IMR-90 (cell line): Measurements from ENCODE around the gene F12. TPM values are rescaled to one million over a fixed set of nuclear protein-coding genes. Genes with fewer than 3 reads are reported as not detected.

Experiments
- ATAC-seq: fragments of 200-7000 bp; cut with Tn5 transposase; 2 replicates; pipeline ENCODE4 v1.9.1; 2020; ENCODE audit warnings: low read depth, mild to moderate bottlenecking, moderate library complexity
- BruUV-seq: library from RNA; stranded (reverse); fragments of 400-500 nt; replicated peaks from 2 replicates; lab custom pipeline; 2021; lab: Mats Ljungman, UMichigan
- CTCF ChIA-PET: fragments of 300-600 bp; formaldehyde crosslinking; extraction: SDS; loops from one replicate; lab custom pipeline; 2021; ENCODE audit warnings: antibody characterized with exemption; lab: Yijun Ruan, JAX
- POLR2A ChIA-PET: fragments of 300-600 bp; sonication (Branson Sonifier 250); formaldehyde crosslinking; loops from one replicate; lab custom pipeline; 2022; ENCODE audit warnings: antibody characterized with exemption; ENCODE audit not compliant: unreplicated experiment; lab: Charles Lee
- DNase-seq: peaks from one replicate; pipeline ENCODE4 v3.0.0; 2013
- H2AFZ ChIP-seq: replicated peaks from 2 replicates; pipeline ENCODE3; 2013; ENCODE audit warnings: low read length, mild to moderate bottlenecking; ENCODE audit not compliant: poor library complexity
- H2AK5ac ChIP-seq: 2 replicates; pipeline ENCODE4 v1.6.1; 2013; ENCODE audit warnings: low read depth, low read length, inconsistent platforms
- H2AK9ac ChIP-seq: replicated peaks from 2 replicates; pipeline ENCODE3; 2013; ENCODE audit warnings: mild to moderate bottlenecking, low read depth, low read length, moderate library complexity; ENCODE audit not compliant: poor library complexity
- H2BK120ac ChIP-seq: 2 replicates; pipeline ENCODE4 v1.6.1; 2013; ENCODE audit warnings: low read depth, low read length, inconsistent platforms
- H2BK15ac ChIP-seq: 3 replicates; pipeline ENCODE4 v1.6.1; 2013; ENCODE audit warnings: low read depth, low read length, inconsistent platforms
- H2BK20ac ChIP-seq: 2 replicates; pipeline ENCODE4 v1.6.1; 2013; ENCODE audit warnings: low read depth, mild to moderate bottlenecking, inconsistent platforms, low read length, moderate library complexity
- H2BK5ac ChIP-seq: 2 replicates; pipeline ENCODE4 v1.6.1; 2013; ENCODE audit warnings: mild to moderate bottlenecking, low read depth, low read length, inconsistent platforms; ENCODE audit not compliant: poor library complexity, severe bottlenecking
- H3K14ac ChIP-seq: replicated peaks from 2 replicates; pipeline ENCODE4 v1.6.1; 2013; ENCODE audit warnings: low read depth, low read length, inconsistent platforms
- H3K18ac ChIP-seq: 2 replicates; pipeline ENCODE4 v1.6.1; 2013; ENCODE audit warnings: low read depth, low read length, control low read depth
- H3K23ac ChIP-seq: 2 replicates; pipeline ENCODE4 v1.6.1; 2013; ENCODE audit warnings: low read depth, low read length, inconsistent platforms
- H3K27ac ChIP-seq: 2 replicates; pipeline ENCODE4 v1.5.1; 2013; ENCODE audit warnings: mild to moderate bottlenecking, control low read depth, low read length; ENCODE audit not compliant: insufficient read depth
- H3K27me3 ChIP-seq: 2 replicates; pipeline ENCODE4 v1.6.1; 2013; ENCODE audit warnings: low read length; ENCODE audit not compliant: control insufficient read depth, insufficient read depth
- H3K36me3 ChIP-seq: 2 replicates; pipeline ENCODE4 v1.6.1; 2013; ENCODE audit warnings: low read length, mixed read lengths; ENCODE audit not compliant: control insufficient read depth, insufficient read depth
- H3K4ac ChIP-seq: 2 replicates; pipeline ENCODE4 v1.6.1; 2013; ENCODE audit warnings: low read depth, low read length, inconsistent platforms
- H3K4me1 ChIP-seq: 2 replicates; pipeline ENCODE4 v1.6.1; 2013; ENCODE audit warnings: low read length, mixed read lengths; ENCODE audit not compliant: control insufficient read depth, insufficient read depth
- H3K4me2 ChIP-seq: 2 replicates; pipeline ENCODE4 v1.6.1; 2013; ENCODE audit warnings: low read depth, mild to moderate bottlenecking, control low read depth, low read length, moderate library complexity
- H3K4me3 ChIP-seq: 2 replicates; pipeline ENCODE4 v1.5.1; 2013; ENCODE audit warnings: low read depth, mild to moderate bottlenecking, control low read depth, low read length, moderate library complexity; ENCODE audit not compliant: insufficient read depth
- H3K56ac ChIP-seq: 2 replicates; pipeline ENCODE4 v1.6.1; 2013; ENCODE audit warnings: low read length, inconsistent platforms; ENCODE audit not compliant: insufficient read depth; ENCODE audit errors: extremely low read depth
- H3K79me1 ChIP-seq, 2 experiments: 2 replicates each; pipeline ENCODE4 v1.6.1; 2013; ENCODE audit warnings: low read length in 2 of 2, inconsistent platforms in 1 of 2, low read depth in 1 of 2
- H3K9ac ChIP-seq: 2 replicates; pipeline ENCODE4 v1.6.1; 2013; ENCODE audit warnings: low read depth, low read length, control low read depth
- H3K9me1 ChIP-seq: 2 replicates; pipeline ENCODE4 v1.6.1; 2013; ENCODE audit warnings: low read length, inconsistent platforms; ENCODE audit not compliant: insufficient read depth
- H3K9me3 ChIP-seq: 2 replicates; pipeline ENCODE4 v1.6.1; 2013; ENCODE audit warnings: low read length; ENCODE audit not compliant: control insufficient read depth, insufficient read depth
- H4K20me1 ChIP-seq: 2 replicates; pipeline ENCODE4 v1.6.1; 2013; ENCODE audit warnings: low read length, inconsistent platforms; ENCODE audit not compliant: insufficient read depth
- H4K5ac ChIP-seq: 2 replicates; pipeline ENCODE4 v1.6.1; 2013; ENCODE audit warnings: mild to moderate bottlenecking, low read depth, low read length, control low read depth
- H4K8ac ChIP-seq, 2 experiments: 2 replicates each; pipeline ENCODE4 v1.6.1; 2013; ENCODE audit warnings: low read depth in 2 of 2, low read length in 2 of 2, control low read depth in 1 of 2, inconsistent platforms in 1 of 2
- H4K91ac ChIP-seq: 2 replicates; pipeline ENCODE4 v1.6.1; 2013; ENCODE audit warnings: low read depth, low read length, inconsistent platforms; ENCODE audit not compliant: insufficient read depth
- BHLHE40 ChIP-seq: fragments of 150-350 bp; IDR thresholded peaks from 2 replicates; pipeline ENCODE4 v1.6.1; 2016; ENCODE audit warnings: mild to moderate bottlenecking, low read depth, low read length
- CEBPB ChIP-seq: IDR thresholded peaks from 2 replicates; pipeline ENCODE4 v1.6.1; 2012; ENCODE audit warnings: low read depth, low read length, improper control_type of control experiment
- CHD1 ChIP-seq: IDR thresholded peaks from 2 replicates; pipeline ENCODE4 v1.6.1; 2012; ENCODE audit warnings: low read depth, low read length, improper control_type of control experiment
- ELK1 ChIP-seq: fragments of 150-350 bp; IDR thresholded peaks from 2 replicates; pipeline ENCODE4 v1.6.1; 2016; ENCODE audit warnings: low read depth, mild to moderate bottlenecking, low read length, moderate library complexity, borderline replicate concordance
- FOS ChIP-seq: fragments of 150-350 bp; IDR thresholded peaks from 2 replicates; pipeline ENCODE4 v1.6.1; 2016; ENCODE audit warnings: low read depth, low read length
- MAFK ChIP-seq: IDR thresholded peaks from 2 replicates; pipeline ENCODE4 v1.6.1; 2012; ENCODE audit warnings: low read depth, low read length, improper control_type of control experiment
- MAZ ChIP-seq: IDR thresholded peaks from 2 replicates; pipeline ENCODE4 v1.6.1; 2012; ENCODE audit warnings: low read depth, mild to moderate bottlenecking, low read length, improper control_type of control experiment, moderate library complexity, borderline replicate concordance
- MXI1 ChIP-seq: IDR thresholded peaks from 2 replicates; pipeline ENCODE4 v1.6.1; 2012; ENCODE audit warnings: low read depth, mild to moderate bottlenecking, low read length, moderate library complexity, borderline replicate concordance
- NFE2L2 ChIP-seq: fragments of 150-350 bp; IDR thresholded peaks from 2 replicates; pipeline ENCODE4 v1.6.1; 2016; ENCODE audit warnings: low read depth, mild to moderate bottlenecking, low read length
- POLR2A ChIP-seq: IDR thresholded peaks from 2 replicates; pipeline ENCODE4 v1.6.1; 2012; ENCODE audit warnings: mild to moderate bottlenecking, low read depth, low read length
- RAD21 ChIP-seq: IDR thresholded peaks from 2 replicates; pipeline ENCODE4 v1.6.1; 2012; ENCODE audit warnings: low read length, improper control_type of control experiment
- RCOR1 ChIP-seq: IDR thresholded peaks from 2 replicates; pipeline ENCODE4 v1.6.1; 2012; ENCODE audit warnings: mild to moderate bottlenecking, low read length, improper control_type of control experiment; ENCODE audit not compliant: insufficient replicate concordance
- RFX5 ChIP-seq: IDR thresholded peaks from 2 replicates; pipeline ENCODE4 v1.8.0; 2012; ENCODE audit warnings: low read depth, mild to moderate bottlenecking, low read length, moderate library complexity
- SMC3 ChIP-seq: fragments of 150-350 bp; IDR thresholded peaks from 2 replicates; pipeline ENCODE4 v1.6.1; 2016; ENCODE audit warnings: low read depth, mild to moderate bottlenecking, antibody characterized with exemption, low read length, moderate library complexity
- USF2 ChIP-seq: fragments of 150-350 bp; IDR thresholded peaks from 2 replicates; pipeline ENCODE4 v1.6.1; 2017; ENCODE audit warnings: mild to moderate bottlenecking, antibody characterized with exemption, low read length, low read depth
- WGBS, 2 experiments: methylation state at CpG; one replicate each; pipeline versions ENCODE4 v1.1.5 to v1.1.7; 2013; ENCODE audit warnings: missing lambda C conversion rate in 2 of 2; ENCODE audit not compliant: insufficient read length in 1 of 2; ENCODE audit errors: extremely low coverage in 2 of 2; 5-methylcytosine and 5-hydroxymethylcytosine counted together
- dilution Hi-C: fragments of 300-500 bp; cut with HindIII; formaldehyde crosslinking; loops from one replicate; pipeline ENCODE4 v1.14.3; 2018; ENCODE audit warnings: low sequenced_read_pairs; ENCODE audit not compliant: unreplicated experiment
- in situ Hi-C: fragments of 300-500 bp; cut with MboI; formaldehyde crosslinking; loops from 3 replicates; pipeline ENCODE4 v1.14.3; 2019; ENCODE audit warnings: low sequenced_read_pairs, inconsistent platforms, mixed read lengths
- intact Hi-C: fragments of 100-400 bp; cut with micrococcal nuclease; formaldehyde crosslinking; loops from 2 replicates; pipeline ENCODE4 v1.10.0; 2022
- polyA plus RNA-seq, 3 experiments: library from polyadenylated mRNA; depleted of rRNA; stranded (reverse); fragments of >200 nt; gene quantifications; 2 replicates each; pipeline ENCODE4 v1.2.3, GENCODE V29; 2012; ENCODE audit warnings: low replicate concordance in 1 of 3
- total RNA-seq: library from RNA; depleted of rRNA; stranded (reverse); fragments of >200 nt; gene quantifications from 2 replicates; pipeline ENCODE4 v1.2.3, GENCODE V29; 2012

Gene F12
- total and polyA plus RNA-seq, 2 of the 4 experiments (the other 2 are of a cell fraction), result 0.36 to 1.2 TPM

DNA sequence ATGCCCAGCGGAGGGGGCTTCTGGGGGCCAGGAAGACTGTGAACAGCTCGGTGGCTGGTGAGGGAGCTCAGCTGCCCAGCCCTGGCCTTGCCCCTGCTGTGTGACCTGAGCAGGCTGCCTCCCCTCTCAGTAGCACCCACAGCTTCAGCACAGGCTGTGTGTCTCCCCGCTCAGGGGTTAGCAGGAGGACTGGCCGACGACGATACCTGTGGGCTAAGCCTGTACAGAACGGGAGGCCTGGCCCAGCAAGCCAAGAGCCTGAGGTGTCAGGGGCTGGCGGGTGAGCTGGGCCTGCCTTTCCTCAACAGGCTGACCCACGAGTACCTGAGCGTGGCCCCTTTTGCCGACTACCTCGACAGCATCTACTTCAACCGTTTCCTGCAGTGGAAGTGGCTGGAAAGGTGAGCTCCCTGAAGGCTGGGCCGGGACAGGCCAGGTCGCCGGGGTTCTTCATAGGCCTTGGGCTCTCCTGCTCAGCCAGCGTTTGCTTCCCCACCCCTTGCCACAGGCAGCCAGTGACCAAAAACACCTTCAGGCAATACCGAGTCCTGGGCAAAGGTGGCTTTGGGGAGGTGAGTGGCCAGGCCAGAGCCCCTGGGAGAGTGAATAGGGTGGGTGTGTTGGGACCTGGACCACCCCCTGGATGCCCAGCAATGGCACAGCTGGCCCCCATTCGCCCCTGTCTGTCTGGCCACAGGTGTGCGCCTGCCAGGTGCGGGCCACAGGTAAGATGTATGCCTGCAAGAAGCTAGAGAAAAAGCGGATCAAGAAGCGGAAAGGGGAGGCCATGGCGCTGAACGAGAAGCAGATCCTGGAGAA, 23.7 kb upstream of the F12 start:
- Histone ChIP-seq H3K4me2 (no peak overlapping the region), H3K79me1 (peaks cover 5 to 31% of the 10 kb centered on the region in 2 experiments; a peak in 3 of 4 replicates), H2AFZ (no peak overlapping the region), H2AK9ac (no peak overlapping the region), H3K4me3 (no peak overlapping the region), H3K18ac (no peak overlapping the region), H2BK15ac (no peak overlapping the region), H2BK20ac (no peak overlapping the region), H3K23ac (no peak overlapping the region), H3K9me1 (peaks cover 8% of the 10 kb centered on the region), H3K9me3 (no peaks in the 10 kb centered on the region), H3K4me1 (peaks cover under 1% of the 10 kb centered on the region; the same call in 1 of the 2 replicates), H4K20me1 (peaks cover 22% of the 10 kb centered on the region; the same call in 1 of the 2 replicates), H3K27me3 (no peaks in the 10 kb centered on the region), H3K56ac (no peak overlapping the region), H4K5ac (no peak overlapping the region), H2BK5ac (no peak overlapping the region), H3K27ac (no peak overlapping the region), H2BK120ac (no peak overlapping the region), H4K91ac (no peak overlapping the region), H2AK5ac (no peak overlapping the region), H3K36me3 (peaks cover 48% of the 10 kb centered on the region), H3K9ac (no peak overlapping the region), H3K14ac (no peak overlapping the region), H4K8ac (no peak overlapping the region), H3K4ac (no peak overlapping the region)
- intact Hi-C loops (no loop called here), dilution Hi-C loops (no loop called here), in situ Hi-C loops (no loop called here)
- ATAC-seq, result no peak
- no peak for DNase-seq
- no TSS peak for BruUV-seq
- ChIA-PET POLR2A (no interaction called here), CTCF (no interaction called here)
- WGBS, 2 experiments, result 94% methylated on average over 9 of the region's 25 CpGs; no CpG with 5 or more reads in 1 of the 2 experiments
- no peak for TF ChIP-seq MAFK
- no peak for TF ChIP-seq CEBPB
- no peak for TF ChIP-seq NFE2L2
- TF ChIP-seq RAD21, result no peak
- TF ChIP-seq CHD1, result no peak
- TF ChIP-seq ELK1, result no peak
- no peak for TF ChIP-seq MAZ
- TF ChIP-seq RFX5, result no peak
- no peak for TF ChIP-seq USF2
- no peak for TF ChIP-seq SMC3
- TF ChIP-seq BHLHE40, result no peak
- no peak for TF ChIP-seq FOS
- TF ChIP-seq RCOR1, result no peak
- TF ChIP-seq POLR2A, result no peak
- no peak for TF ChIP-seq MXI1
